NCI-H2029 (cell line): ENCODE data around the gene CFAP221.

Source experiments
- DNase-seq: peaks from one replicate; lab custom pipeline; 2025; lab: John Stamatoyannopoulos, UW

CFAP221 gene

GRCh38 chr2:119544075-119544938 lies at the start of gene CFAP221:
CFAP221 (plus strand) TSS chr2:119544449; CDS start chr2:119546132, 1,683 bp downstream.
- peak; percentile 76 for DNase-seq

DNA sequence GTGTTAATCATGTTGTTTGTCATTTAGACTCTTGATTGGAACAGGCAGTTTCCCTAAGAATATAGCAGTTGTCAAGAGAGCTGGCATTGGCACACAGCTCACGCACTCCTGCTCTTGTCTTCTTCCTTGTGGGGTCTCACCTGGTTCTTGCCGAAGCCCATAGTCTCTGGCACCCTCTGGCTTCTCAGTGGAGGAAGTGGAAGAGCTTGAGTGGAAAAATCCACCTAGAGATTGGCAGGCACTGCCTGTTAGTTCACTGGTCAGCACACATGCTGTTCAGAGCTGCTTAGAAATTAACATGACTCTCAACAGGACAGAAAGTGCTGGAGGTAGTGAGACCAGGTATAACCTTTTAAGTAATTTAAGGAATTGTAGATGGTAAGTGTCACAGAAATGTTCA lies 48.3 kb upstream of the CFAP221 start:
- no peak for DNase-seq

DNA sequence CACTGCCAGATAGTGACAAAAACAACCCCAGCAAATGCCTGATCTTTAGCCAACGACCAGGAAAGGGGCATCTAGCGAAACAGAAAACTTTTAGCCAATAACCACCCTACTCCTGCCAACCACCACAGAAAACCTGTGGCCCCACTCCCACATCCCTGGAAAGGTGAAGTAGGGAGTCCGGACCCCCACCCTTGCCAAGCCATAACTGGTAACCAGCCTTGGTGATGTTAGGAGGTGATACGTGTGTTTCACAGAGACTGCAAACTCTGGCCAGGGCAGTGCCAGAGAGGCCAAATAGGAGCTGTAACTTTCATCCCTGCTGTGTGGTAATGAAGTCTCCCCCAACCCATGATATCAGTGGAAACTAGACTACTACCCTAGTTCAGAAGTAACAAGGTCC lies 47.6 kb upstream of the CFAP221 start:
- no peak for DNase-seq

GRCh38 chr2:119508756-119509155 lies 35.5 kb upstream of the CFAP221 start:
- DNase-seq, result no peak

- DNase-seq, result no peak
Measured at GRCh38 chr2:119511989-119512388, 32.3 kb upstream of the CFAP221 start.

DNA sequence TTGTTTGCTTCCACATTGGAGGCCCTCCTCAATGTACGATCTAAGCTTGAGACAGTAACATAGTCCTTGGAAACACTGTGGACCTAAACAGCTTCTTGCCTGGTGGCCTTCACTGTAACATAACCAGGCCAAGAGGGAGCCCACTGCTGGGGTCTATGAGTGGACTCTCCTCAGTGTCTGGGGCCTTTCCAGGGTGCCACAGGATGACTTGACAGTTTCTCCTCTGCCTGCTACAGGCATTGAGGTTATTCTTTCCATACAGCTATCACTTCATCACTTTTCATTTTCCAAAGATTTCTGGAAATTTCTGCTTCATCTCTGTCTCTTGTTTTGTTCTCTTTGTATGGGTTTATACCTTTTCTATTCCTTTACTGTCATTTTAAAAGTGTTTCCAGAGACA lies 31.3 kb upstream of the CFAP221 start:
- no peak for DNase-seq

DNA sequence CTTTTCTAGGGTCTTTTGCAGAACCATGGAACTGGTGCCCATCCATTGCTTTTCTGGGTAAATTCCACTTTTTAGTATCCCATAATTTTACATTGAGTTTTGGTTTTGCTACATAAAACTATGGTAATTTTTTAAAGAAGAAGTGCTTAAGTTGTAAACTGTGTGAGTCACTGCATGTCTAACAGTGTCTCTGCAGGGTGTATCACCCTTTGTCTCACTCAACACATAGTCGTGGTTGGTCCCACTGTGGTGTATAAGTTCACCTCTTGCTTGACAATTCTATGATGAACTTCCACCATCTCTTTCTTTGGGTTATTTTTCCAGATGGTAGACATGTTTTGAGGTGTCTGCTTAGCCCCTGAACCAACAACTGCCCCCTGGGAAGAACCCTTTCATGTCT lies 30.4 kb upstream of the CFAP221 start:
- no peak for DNase-seq

DNA sequence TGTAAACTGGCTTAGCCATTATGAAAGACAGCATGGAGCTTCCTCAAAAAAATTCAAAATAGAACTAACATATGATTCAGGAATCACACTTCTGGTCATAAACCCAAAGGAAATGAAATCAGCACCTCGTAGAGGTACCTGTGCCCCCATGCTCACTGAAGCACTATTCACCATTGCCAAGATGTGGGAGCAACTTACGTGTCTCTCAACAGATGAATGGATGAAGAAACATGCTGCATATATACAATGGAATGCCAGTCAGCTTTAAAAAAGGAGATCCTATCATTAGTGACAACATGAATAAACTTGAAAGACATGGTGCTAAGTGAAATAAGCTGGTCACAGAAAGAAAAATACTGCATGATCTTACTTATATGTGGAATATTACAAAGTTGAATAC lies 28.1 kb upstream of the CFAP221 start:
- no peak for DNase-seq

DNA sequence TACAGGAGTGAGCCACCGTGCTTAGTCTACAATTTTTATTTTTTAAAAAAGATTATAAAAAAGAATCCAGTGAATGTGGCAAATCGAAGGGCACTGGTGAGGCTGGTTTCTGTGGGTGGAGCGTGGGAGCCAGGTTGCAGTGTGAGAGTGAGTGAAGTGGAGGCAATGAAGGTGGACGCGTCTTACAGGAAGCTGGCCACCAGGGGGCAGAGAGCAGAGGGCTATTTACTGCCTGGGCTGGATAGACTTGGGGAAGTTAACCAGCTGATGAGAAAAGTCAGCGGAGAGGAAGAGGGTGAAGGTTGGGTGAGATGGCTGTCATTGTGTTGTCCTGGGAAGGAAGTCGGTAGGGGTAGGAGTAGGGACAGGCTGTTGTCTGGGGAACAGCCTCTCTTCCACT lies 26.8 kb upstream of the CFAP221 start:
- peak; percentile 17 for DNase-seq

- no peak for DNase-seq
Measured at GRCh38 chr2:119518401-119519056, 25.7 kb upstream of the CFAP221 start.

- no peak for DNase-seq
Measured at GRCh38 chr2:119519057-119519408, 25.2 kb upstream of the CFAP221 start.

DNA sequence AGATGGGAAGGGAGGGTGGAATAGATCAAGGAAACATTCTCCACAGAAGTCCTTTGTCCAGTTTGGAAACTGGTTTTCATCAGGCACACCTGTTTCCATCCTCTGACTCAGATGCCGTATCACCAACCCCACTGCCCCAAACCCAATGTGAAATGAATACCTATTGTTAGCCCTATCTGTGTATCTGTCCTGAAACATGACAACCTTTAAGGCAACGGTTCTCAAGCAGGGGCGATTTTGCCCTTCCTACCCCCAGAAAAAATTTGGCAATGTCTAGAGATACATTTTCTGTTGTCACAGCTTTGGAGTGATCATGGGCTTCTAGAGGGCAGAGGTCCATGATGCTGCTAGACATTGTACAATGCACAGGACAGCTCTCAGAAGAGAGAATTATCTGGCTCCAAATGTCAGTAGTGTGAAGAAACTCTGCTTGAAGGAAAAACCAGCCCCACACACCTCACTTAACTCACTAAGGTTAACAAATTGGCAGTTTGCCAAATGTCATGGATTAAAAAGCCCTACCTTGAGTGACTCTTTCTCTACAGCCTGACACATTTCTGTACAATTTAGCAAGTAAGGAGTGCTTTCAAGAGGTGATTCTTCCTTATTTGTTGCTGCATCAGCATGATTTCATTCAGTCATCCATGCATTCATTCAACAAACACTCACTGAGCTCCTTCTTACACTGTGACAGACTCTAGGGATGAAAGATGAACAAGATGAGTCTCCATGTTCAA lies 23.4 kb upstream of the CFAP221 start:
- DNase-seq, result no peak

GRCh38 chr2:119521433-119522050 lies 22.7 kb upstream of the CFAP221 start:
- DNase-seq, result no peak

DNA sequence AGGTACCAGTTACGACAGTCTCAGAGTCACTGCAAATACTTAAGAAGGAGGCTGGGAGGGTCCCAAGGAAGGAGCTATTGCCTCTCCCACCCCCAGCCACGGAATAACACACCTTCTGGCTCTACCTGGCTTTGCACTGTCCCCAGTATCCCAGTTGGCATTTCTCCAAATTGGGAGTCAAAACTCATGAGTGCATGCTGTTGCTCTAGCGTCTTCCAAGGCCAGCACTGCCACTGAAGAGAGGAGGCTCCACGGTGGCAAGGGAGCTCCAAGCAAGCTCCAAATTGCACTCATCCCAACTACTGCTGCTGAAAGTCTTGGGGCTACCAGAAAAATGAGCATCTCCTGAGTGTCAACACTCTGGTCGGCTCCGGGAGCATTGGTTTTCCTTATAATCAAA lies 21.6 kb upstream of the CFAP221 start:
- DNase-seq, result no peak

DNA sequence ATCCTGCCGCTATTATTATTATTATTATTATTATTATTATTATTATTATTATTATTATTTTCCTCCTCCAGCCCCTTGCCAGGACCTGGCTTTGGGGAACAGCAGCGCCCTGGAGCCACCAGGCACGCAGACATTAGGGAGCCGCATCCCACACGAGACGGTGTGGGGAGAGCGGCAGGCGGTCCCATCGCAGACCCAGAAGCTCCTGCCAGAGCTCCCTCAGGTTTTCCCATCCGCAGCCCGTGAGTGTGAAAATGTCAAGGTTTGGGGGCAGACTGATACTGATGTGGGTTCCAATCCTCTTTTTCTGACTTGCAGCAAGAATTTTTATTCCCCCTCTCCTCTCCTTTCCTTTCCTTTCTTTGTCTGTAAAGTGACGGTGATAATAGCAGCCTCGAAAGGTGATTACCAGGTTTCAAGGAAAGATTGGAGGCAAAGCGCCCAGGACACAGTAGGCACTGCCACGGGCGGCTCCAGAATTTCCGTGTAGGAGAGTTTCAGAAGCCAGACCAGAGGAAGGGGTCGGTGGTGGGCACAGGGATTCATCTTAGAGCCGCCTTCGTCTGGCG lies 20.8 kb upstream of the CFAP221 start:
- DNase-seq, result no peak

DNA sequence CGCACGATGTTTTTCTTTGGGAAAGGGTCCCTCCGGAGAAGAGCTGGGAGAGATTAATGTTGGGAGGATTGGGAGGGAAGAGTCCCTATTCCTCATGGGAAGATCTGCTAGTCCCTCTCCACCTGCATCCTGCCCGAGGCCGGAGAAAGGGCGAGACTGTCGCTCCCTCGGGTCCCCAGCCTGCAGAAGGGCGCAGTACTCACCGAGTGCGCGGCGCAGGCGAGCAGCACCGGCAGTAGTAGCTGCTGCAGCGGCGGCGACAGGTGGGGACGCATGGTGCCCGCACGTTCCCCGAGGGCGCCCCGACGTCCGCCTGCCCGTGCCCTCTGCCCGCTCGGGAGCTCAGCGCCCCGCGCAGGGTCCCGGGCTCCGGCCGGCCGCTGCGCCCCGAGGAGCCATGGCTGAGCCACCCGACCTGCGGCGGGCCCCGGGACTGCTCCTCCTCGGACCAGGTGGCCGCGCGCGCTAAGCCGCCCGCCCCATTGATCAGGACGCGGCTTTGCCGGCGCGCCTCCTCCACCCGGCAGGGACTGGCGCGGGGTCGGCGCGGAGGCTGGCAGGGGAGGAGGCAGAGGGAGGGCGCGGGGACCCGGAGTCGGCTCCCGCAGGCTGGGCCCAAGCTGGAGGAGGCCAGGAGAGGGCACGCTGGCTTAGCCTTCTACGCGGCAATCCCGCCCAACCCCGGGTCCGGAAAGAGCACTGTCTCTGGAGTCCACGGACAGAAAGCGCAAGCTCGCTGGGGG lies 20.1 kb upstream of the CFAP221 start, which contains the start of gene SCTR:
SCTR (minus strand) TSS at position 532 of the 743 bp plus-strand sequence; CDS start at position 275, 257 bp downstream.
- DNase-seq, result no peak

DNA sequence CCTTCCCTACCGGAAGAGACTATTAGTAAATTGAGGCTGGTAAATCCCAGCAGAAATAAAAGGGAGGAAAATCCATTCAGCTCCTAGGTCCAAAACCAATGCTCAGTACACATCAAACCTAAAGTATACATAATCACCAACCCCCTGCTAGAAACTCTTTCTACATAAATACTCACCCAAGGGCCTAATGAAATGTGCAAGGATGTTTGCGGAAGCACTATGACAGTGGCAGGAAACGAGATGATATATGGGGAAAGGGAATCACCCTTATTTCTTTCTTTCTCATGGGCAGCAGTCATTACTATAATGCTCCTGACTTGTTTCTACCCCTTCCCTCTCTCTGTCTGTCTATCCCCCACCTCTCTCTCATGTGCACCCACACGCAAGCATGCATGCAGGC lies 18.6 kb upstream of the CFAP221 start:
- DNase-seq, result no peak

GRCh38 chr2:119527999-119528398 lies 16.2 kb upstream of the CFAP221 start:
- DNase-seq, result no peak

- DNase-seq, result no peak
Measured at GRCh38 chr2:119531292-119531691, 13.0 kb upstream of the CFAP221 start.

GRCh38 chr2:119533560-119533959 lies 10.7 kb upstream of the CFAP221 start:
- no peak for DNase-seq

DNA sequence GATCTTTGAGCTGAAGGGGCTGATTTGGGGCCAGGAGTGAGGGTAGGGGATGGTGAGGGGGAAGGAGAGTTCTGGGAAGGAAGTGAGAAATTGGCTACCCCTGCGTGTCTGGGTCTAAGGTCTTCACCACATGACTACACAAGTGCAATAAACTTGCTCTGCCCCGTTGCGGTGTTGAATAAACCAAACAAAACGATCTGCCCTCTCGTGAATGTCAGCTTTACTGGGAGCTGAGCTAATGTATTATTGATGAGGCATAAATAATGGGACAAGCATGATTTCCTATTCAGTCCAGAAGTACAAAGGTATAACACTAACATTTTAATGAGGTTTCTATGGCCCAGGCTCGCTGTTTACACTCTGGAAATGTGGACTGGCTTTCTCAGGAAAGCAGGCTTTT lies 8.0 kb upstream of the CFAP221 start:
- no peak for DNase-seq
